ENCODE measurements around the gene MICU2.

MICU2 gene

DNA sequence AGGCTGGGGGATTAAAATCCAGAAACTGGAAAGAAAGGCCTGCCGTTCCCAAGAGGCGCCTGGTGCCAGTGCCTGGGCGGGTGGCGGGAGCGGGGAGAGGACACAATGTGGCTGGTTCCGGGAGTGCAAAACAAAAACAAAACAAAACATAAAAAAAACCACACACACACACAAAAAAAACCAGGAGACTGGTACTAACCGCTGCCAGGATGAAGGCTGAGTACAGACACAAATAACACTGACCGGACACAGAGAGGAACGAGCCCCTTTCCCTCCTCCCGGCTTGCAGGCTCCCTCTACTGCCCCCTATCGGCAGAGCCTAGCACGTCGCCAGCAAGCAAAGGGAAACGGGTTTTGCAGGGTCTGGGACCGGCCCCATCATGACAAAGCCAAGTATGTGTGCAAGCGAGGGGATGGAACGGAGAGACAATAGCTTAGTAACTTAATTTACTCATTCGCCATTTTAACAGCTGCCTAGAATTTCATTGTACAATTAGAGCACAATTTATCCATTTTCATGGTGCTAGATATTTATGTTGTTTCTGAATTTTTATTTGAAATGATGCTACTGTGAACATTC lies 127.0 kb downstream of the MICU2 start:
- DNase-seq: peak; percentile 90

- no peak for DNase-seq
Measured at GRCh38 chr13:21475115-21475514, 128.9 kb downstream of the MICU2 start.

GRCh38 chr13:21470785-21471184 lies 133.2 kb downstream of the MICU2 start:
- no peak for DNase-seq

- no peak for DNase-seq
Measured at GRCh38 chr13:21466527-21466926, 137.4 kb downstream of the MICU2 start.

- DNase-seq: no peak
Measured at GRCh38 chr13:21465710-21466160, 138.2 kb downstream of the MICU2 start.

DNA sequence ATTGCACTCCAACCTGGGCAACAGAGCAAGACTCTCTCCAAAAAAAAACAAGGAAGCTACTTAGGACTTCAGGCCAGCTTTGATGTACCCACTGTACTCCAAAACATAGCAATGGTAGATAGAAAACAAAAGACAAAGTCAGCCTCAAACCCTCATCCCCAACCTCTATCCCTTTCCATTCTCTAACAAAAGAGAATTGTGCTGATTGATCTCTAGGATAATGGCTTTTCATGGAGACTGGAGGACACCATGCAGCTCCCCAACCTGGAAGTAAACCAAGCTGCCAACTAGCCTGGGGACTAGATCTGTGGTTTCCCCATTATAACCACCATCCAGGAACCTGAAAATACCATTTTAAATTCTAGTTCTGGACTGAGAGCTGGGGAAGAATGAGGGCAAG lies 140.5 kb downstream of the MICU2 start:
- DNase-seq: no peak

GRCh38 chr13:21461131-21461530 lies 142.8 kb downstream of the MICU2 start:
- DNase-seq: no peak

- DNase-seq: peak; percentile 94
Measured at GRCh38 chr13:21458813-21459701, 144.9 kb downstream of the MICU2 start, which contains the start of gene ZDHHC20. Gene ZDHHC20, minus strand, starts transcription at chr13:21459303. Its CDS starts 132 bp downstream, at chr13:21459171.

- DNase-seq: peak; percentile 67
Measured at GRCh38 chr13:21458451-21458812, 145.5 kb downstream of the MICU2 start.

DNA sequence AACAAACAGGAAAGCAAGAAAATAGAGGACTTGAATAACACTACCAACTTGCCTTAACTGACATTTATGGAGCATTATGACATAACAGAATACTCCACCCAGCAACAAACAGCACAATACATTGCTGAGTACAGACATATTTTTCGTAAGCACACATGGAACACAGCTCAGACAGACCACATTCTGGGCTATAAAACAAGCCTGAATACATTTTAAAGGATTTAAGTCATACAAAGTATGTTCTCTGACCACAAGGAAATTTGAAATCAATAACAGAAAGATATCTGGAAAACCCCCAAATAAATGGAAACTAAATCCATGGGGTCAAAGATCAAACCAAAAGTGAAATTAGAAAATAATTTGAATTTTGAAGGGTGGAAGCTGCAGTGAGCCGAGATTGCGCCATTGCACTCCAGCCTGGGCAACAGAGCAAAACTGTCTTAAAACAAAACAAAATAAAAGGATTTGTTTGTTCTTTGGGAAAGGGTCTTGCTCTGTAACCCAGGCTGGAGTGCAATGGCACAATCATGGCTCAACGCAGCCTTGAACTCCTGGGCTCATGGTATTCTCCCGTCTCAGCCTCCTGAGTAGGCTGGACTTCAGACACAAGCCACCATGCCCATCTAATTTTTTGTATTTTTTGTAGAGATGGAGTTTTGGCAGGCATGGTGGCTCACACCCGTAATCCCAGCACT lies 150.4 kb downstream of the MICU2 start:
- DNase-seq: no peak

DNA sequence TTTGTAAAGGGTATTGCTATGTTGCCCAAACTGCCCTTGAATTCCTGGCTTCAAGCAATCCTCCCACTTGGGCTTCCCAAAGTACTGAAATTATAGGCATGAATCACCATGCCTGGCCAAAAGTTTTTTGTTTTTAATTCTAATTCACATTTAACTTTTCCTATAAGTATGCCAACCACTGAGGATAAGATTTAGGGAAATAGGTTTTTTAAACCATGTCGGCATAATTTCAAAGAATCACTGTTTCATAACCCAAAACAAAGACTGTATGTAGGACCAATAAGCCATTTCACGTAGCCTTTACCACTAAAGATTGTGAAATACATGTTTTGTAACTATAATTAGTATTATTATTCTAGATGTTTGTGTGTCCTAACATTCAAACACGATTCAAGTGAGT lies 153.0 kb downstream of the MICU2 start:
- no peak for DNase-seq

DNA sequence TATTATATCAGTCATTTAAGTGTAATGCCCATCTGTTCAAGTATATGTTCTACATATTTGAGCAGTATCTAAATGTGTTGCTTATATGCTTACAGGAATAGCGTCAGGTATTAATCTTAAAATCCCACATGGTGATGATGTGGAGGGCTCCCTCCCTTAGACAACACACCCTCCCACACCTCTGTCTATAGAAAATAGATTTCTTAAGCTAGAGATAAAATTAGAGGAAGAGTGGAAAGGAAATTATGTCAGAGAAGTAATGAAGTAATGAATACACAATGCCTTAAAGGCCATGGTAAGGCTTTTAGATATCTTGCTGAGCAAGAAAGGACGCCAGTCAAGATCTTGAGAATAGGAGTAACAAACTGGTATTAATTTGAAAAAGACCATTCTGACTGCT lies 157.3 kb downstream of the MICU2 start:
- DNase-seq: no peak

DNA sequence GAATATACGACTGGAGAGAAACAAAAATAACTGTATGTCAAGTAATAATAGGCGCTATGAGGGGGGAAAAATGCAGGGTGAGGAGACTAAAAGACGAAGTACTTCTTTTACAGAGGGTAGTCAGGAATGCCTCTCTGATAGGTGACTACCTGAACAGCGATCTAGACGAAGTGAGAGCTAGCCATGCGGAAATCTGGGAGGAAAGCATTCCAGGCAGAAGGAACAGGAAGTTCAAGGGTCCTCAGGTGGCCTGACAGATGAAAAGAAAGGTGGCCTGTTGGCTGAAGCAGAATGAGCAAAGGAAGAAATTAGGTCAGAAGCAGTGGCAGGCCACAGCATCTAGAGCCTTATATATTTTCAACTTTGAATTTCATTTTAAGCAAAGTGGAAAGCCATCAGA lies 158.2 kb downstream of the MICU2 start:
- DNase-seq: no peak

GRCh38 chr13:21443171-21443570 lies 160.8 kb downstream of the MICU2 start:
- DNase-seq: no peak
